H7 (cell line): Measurements from ENCODE around the gene ARHGEF16. TPM values are rescaled to one million over a fixed set of nuclear protein-coding genes. Genes with fewer than 3 reads are reported as not detected.

Experiments
- total RNA-seq: library from RNA; depleted of rRNA; stranded (reverse); fragments of >200 nt; shearing (Covaris generic); gene quantifications from 2 replicates; pipeline ENCODE4 v1.2.3, GENCODE V29; 2014; rRNA removed

ARHGEF16 gene
- total RNA-seq, 1 experiment from 2014 or later, result 45.8 TPM

Other genes starting within 250 kb of the ARHGEF16 start
- 22.8 and 27.1 TPM in 2 replicates for gene MEGF6, start 156.8 kb downstream of the ARHGEF16 start, total RNA-seq
- 19.6 and 22.0 TPM in 2 replicates for gene TPRG1L, start 170.3 kb downstream of the ARHGEF16 start, total RNA-seq
- gene WRAP73, start 195.4 kb downstream of the ARHGEF16 start, total RNA-seq, result 31.5 and 33.1 TPM in 2 replicates
- gene TP73, start 197.9 kb downstream of the ARHGEF16 start, total RNA-seq, result 0.55 and 1.6 TPM in 2 replicates